Effector CD8-positive, alpha-beta T cell (primary cell): ENCODE results near the gene PYY.
"Not testable (repeated sequence)": the region's sequence is repeated elsewhere in the genome, so short reads cannot be mapped to it uniquely, and the experiment has no call there.

Source experiments
- DNase-seq: peaks from one replicate; lab custom pipeline; 2025; lab: John Stamatoyannopoulos, UW

The PYY gene

GRCh38 chr17:43979011-43979410 lies 25.3 kb upstream of the PYY start:
- no peak for DNase-seq

DNA sequence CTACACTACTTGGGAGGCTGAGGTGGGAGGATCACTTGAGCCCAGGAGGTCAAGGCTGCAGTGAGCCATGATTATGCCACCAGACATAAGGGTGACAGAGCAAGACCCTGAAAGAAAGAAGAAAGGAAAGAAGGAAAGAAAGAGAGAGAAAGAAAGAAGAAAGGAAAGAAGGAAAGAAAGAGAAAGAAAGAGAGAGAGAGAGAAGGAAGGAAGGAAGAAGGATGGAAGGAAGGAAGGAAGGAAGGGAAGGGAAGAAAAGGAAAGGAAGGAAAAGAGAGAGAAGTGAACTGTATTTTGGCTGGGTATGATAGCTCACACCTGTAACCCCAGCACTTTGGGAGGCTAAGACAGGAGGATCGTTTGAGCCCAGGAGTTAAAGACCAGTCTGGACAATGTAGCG lies 24.3 kb upstream of the PYY start:
- DNase-seq, result no peak

GRCh38 chr17:43976963-43977837 lies 23.5 kb upstream of the PYY start:
- DNase-seq, result no peak

DNA sequence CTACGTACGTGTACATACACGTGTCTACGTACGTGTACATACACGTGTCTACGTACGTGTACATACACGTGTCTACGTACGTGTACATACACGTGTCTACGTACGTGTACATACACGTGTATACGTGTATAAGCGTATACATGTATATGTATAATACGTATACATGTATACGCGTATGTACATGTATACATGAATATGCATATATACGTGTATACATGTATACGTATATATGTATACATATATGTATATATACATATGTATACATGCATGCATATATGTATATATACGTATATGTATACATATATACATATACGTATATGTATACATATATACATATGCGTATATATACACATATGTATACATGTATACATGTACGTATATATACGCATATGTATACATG lies 22.2 kb upstream of the PYY start:
- DNase-seq, result no peak

- no peak for DNase-seq
Measured at GRCh38 chr17:43974382-43975266, 20.9 kb upstream of the PYY start.

DNA sequence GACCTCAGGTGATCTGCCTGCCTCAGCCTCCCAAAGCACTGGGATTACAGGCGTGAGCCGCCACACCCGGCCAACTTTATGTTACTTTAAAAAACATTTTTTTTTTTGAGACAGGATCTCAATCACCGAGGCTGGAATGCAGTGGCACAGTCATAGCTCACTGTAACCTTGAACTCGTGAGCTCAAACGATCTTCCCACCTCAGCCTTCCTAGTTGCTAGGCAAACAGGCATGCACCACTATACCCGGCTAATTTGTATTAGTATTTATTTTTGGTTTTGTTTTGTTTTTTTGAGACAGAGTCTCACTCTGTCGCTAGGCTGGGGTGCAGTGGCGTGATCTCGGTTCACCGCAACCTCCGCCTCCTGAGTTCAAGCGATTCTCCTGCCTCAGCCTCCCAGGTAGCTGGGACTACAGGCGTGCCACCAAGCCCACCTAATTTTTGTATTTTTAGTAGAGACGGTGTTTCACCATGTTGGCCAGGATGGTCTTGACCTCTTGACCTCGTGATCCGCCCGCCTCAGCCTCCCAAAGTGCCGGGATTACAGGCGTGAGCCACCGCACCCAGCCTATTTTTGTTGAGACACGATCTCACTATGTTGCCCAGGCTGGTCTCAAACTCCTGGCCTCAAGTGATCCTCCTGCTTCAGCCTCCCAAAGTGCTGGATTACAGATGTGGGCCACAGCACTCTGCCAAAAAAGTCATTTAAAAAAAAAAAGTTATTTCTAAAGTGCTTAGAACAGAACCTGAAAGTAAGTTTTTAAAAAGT lies 18.9 kb upstream of the PYY start:
- DNase-seq, result not testable (repeated sequence)

GRCh38 chr17:43971436-43971835 lies 17.7 kb upstream of the PYY start:
- DNase-seq, result not testable (repeated sequence)

- DNase-seq, result no peak
Measured at GRCh38 chr17:43970366-43970765, 16.6 kb upstream of the PYY start.

GRCh38 chr17:43967251-43967875 lies 13.6 kb upstream of the PYY start:
- DNase-seq, result no peak

DNA sequence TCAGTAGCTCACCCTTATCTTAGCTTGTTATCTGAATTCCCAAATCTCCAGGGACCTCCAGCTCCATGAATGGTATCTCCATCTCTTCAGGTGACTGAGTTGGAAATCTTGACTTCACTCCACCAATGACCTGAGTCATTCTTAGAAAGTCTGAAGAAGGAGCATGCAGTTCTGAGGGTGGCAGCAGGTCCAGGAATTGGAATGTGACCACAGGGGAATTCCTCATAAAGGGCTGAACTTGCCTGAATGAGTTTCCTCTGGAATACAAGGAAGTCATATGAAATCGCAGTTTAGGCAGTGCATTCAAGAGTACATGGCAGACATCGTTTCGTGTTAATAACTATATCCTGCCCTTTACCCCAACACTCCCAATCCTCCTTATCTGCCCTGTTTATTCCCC lies 12.5 kb upstream of the PYY start:
- DNase-seq, result no peak

DNA sequence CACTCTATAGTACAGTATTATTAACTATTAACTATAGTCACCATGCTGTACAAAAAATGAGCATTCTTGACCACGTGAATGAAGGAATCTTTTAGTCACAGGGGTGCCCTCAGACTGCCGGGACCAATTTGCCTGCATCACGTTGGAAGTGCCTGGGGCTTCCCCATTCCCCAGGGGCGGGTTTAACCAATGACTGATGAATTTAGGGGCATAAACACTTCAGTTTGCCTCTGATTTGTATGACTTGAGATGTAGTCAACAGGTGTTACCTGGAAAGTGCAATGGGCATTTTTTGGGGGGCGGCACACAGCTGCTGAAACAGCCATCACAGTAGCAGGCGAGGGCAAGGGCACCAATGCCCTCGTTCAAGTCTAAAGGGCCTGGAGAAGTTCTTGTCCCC lies 8.7 kb upstream of the PYY start:
- no peak for DNase-seq

GRCh38 chr17:43961954-43962353 lies 8.2 kb upstream of the PYY start:
- DNase-seq, result no peak

- DNase-seq, result not testable (repeated sequence)
Measured at GRCh38 chr17:43961292-43961691, 7.6 kb upstream of the PYY start.

DNA sequence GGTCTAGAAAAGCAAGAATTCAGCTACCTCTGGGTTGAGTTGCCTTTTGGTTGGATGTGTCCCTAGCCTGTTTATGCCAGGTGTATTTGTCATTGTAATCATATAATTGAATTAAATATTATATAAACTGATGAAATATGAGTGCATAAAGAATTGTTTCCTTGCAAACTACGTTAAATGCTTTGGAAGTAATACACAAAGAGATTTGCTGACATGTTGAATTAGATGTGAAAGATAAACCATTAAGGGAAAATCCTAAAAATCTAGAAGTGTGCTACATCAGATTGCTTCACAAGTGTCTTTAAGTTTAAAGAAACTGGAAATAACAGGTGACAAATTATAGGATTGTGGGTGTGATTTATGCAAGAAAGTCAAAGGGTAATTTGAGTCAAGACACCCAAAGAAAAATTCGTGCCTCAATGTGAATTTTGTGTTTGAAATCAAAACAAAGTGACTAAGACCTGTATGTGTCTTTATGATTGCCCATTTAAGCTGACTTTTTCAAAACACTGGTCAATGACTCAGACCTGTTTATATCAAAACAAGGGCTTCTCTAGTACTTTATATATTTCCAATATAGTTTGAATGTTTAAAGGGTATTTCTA lies 5.1 kb upstream of the PYY start:
- DNase-seq, result no peak

DNA sequence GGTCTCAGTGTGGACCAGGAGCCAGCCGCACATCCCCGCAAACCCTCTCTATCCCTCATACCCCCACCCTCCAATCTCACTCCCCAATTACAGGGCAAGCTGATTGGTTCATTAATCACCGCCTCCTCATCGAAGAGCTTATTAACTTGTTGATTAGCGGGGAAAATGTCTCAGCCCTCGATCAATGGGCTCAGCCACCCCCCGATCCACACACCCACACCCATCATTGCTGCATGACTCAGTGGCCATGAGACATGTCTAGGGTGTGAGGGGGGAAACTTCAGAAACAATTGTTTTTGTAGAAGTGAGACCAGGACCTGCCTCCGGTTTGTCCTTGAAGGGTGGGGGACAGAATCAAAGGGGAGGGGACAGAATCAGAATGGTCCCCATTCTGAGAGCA lies 2.5 kb upstream of the PYY start:
- DNase-seq, result no peak

- DNase-seq, result no peak
Measured at GRCh38 chr17:43952724-43953666, 745 bp downstream of the PYY start.

GRCh38 chr17:43952351-43952723 lies 1.4 kb downstream of the PYY start:
- no peak for DNase-seq

GRCh38 chr17:43951750-43952149 lies 2.0 kb downstream of the PYY start:
- DNase-seq, result no peak

GRCh38 chr17:43950554-43950953 lies 3.2 kb downstream of the PYY start:
- no peak for DNase-seq

DNA sequence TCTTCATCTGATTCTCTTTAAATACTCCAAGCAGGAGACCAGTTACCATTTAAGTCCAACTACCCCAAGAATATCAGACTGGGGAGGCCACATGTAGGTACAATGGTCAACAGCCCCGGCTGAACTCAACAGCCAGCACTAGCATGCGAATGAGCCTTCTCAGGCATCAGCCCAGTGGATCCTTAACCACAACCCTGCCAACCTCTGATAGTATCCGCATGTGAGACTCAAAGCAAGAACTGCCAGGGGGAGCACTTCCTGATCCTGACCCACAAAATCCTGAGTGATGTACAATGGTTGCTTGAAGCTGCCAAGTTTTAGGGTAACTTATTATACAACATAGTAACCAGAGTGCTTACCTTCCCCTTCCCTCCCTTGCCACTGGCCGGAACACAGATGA lies 4.0 kb downstream of the PYY start:
- DNase-seq, result no peak
